ENCODE measurements around the gene CAP2.

DNA sequence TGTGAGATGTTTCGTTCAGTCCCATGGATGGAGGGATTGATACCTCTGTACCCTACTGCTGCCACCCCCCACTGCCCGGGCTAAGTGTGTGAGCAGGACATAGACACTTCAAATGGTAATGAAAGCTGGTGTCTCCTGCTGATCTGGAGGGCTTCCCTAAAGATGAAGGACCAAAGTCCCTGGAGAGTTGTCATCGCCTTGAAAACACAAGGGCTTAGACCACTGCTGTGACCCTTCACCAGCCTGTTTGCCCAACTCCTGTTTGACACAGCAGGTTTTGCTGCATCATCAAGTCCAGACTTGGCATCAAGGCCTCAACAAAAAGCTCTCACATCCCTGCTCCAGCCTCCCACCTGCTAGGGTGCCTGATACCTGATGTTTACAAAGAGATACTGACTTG is 148.8 kb downstream of the CAP2 start:
- no peak for TF ChIP-seq POLR2A (IDR thresholded peaks at IDR 0.05)
- TF ChIP-seq, protein P1, sequence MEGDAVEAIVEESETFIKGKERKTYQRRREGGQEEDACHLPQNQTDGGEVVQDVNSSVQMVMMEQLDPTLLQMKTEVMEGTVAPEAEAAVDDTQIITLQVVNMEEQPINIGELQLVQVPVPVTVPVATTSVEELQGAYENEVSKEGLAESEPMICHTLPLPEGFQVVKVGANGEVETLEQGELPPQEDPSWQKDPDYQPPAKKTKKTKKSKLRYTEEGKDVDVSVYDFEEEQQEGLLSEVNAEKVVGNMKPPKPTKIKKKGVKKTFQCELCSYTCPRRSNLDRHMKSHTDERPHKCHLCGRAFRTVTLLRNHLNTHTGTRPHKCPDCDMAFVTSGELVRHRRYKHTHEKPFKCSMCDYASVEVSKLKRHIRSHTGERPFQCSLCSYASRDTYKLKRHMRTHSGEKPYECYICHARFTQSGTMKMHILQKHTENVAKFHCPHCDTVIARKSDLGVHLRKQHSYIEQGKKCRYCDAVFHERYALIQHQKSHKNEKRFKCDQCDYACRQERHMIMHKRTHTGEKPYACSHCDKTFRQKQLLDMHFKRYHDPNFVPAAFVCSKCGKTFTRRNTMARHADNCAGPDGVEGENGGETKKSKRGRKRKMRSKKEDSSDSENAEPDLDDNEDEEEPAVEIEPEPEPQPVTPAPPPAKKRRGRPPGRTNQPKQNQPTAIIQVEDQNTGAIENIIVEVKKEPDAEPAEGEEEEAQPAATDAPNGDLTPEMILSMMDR (IDR thresholded peaks at IDR 0.05): no peak
